Astrocyte (in vitro differentiated cells and primary cell): ENCODE results near the gene ANAPC10. TPM values are rescaled to one million over a fixed set of nuclear protein-coding genes. Genes with fewer than 3 reads are reported as not detected.
A peak's percentile ranks its signal among the peaks of the same experiment; 100 is the strongest.

Experiments used
- DNase-seq: peaks from one replicate; pipeline ENCODE4 v3.0.0-alpha.2; 2010; ENCODE audit warnings: low read depth
- FAIRE-seq: peaks from 2 replicates; lab custom pipeline; 2011; peaks lifted over from hg19 to GRCh38; lab: Jason Lieb, UNC
- H2AFZ ChIP-seq: 2 replicates; pipeline ENCODE4 v1.6.0; 2012; ENCODE audit warnings: low read depth, low read length, inconsistent platforms
- H3K27ac ChIP-seq: 2 replicates; pipeline ENCODE4 v1.5.1; 2011; ENCODE audit warnings: low read depth, low read length, inconsistent platforms
- H3K27me3 ChIP-seq: 2 replicates; pipeline ENCODE4 v1.6.0; 2011; ENCODE audit warnings: low read length, inconsistent platforms; ENCODE audit not compliant: insufficient read depth
- H3K36me3 ChIP-seq: 2 replicates; pipeline ENCODE4 v1.5.1; 2011; ENCODE audit warnings: low read length, inconsistent platforms; ENCODE audit not compliant: insufficient read depth
- H3K4me1 ChIP-seq: 2 replicates; pipeline ENCODE4 v1.5.1; 2011; ENCODE audit warnings: low read length, inconsistent platforms; ENCODE audit not compliant: insufficient read depth
- H3K4me2 ChIP-seq: 2 replicates; pipeline ENCODE4 v1.6.0; 2012; ENCODE audit warnings: low read length, inconsistent platforms
- H3K4me3 ChIP-seq: 2 replicates; pipeline ENCODE4 v1.5.1; 2011; ENCODE audit warnings: low read depth, mild to moderate bottlenecking, low read length, inconsistent platforms; ENCODE audit not compliant: insufficient read depth
- H3K79me2 ChIP-seq: 2 replicates; pipeline ENCODE4 v1.6.0; 2012; ENCODE audit warnings: mild to moderate bottlenecking, low read length, inconsistent platforms; ENCODE audit not compliant: insufficient read depth
- H3K9ac ChIP-seq: 2 replicates; pipeline ENCODE4 v1.6.0; 2012; ENCODE audit warnings: mild to moderate bottlenecking, low read length, inconsistent platforms
- H3K9me3 ChIP-seq: 2 replicates; pipeline ENCODE4 v1.5.1; 2012; ENCODE audit warnings: low read depth, mild to moderate bottlenecking, low read length, inconsistent platforms; ENCODE audit not compliant: insufficient read depth
- H4K20me1 ChIP-seq: 2 replicates; pipeline ENCODE4 v1.6.0; 2012; ENCODE audit warnings: low read length, inconsistent platforms; ENCODE audit not compliant: insufficient read depth
- H3K27ac Mint-ChIP-seq: one replicate; pipeline ENCODE4 v1.8.0; 2021; ENCODE audit warnings: mild to moderate bottlenecking, mixed read lengths; ENCODE audit not compliant: unreplicated experiment
- H3K27me3 Mint-ChIP-seq: one replicate; pipeline ENCODE4 v1.8.0; 2021; ENCODE audit warnings: low read depth, mixed read lengths; ENCODE audit not compliant: unreplicated experiment
- H3K36me3 Mint-ChIP-seq: one replicate; pipeline ENCODE4 v1.8.0; 2021; ENCODE audit warnings: low read depth, mixed read lengths; ENCODE audit not compliant: unreplicated experiment
- H3K4me1 Mint-ChIP-seq: one replicate; pipeline ENCODE4 v1.8.0; 2021; ENCODE audit warnings: low read depth, mixed read lengths; ENCODE audit not compliant: unreplicated experiment
- H3K4me3 Mint-ChIP-seq: one replicate; pipeline ENCODE4 v1.8.0; 2021; ENCODE audit warnings: mild to moderate bottlenecking, moderate library complexity, mixed read lengths; ENCODE audit not compliant: unreplicated experiment
- H3K9me3 Mint-ChIP-seq: one replicate; pipeline ENCODE4 v1.8.0; 2021; ENCODE audit warnings: mild to moderate bottlenecking, mixed read lengths; ENCODE audit not compliant: unreplicated experiment
- EZH2 ChIP-seq: IDR thresholded peaks from 2 replicates; pipeline ENCODE4 v1.6.1; 2012; ENCODE audit warnings: mild to moderate bottlenecking, low read length, inconsistent platforms; ENCODE audit not compliant: insufficient read depth
- total RNA-seq: library from RNA; stranded (reverse); gene quantifications from 2 replicates; pipeline ENCODE4 v1.2.1, GENCODE V29; 2021
- TF ChIP-seq, protein P1 (sequence below): IDR thresholded peaks from 2 replicates; pipeline ENCODE4 v1.5.1; 2011; ENCODE audit warnings: low read depth, mild to moderate bottlenecking, inconsistent platforms, low read length, moderate library complexity; ENCODE audit not compliant: insufficient read depth

Gene ANAPC10
- total RNA-seq, 1 donor from 2014 or later = 19.5 TPM

DNA sequence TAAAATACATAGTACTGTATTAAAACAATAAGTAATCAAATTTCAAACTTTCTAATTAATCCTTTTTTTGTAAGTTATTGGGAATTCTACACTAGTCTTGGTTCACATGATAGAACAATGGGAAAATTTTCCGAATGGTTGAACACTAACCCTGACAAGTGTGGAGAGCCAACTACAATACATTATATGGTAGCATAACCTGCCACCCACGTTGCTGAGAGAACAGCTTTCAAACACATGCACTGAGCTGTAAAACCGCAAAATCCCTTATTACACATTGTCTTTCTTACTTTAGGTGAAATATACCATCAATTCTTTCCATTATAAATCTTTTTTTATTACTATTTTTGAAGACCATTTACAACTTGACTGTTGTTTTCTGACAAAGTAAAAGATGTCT is 54.7 kb downstream of the ANAPC10 start:
- Histone ChIP-seq H3K9me3 (no peaks in the 10 kb centered on the region), H3K4me1 (peaks cover 37% of the 10 kb centered on the region), H3K9ac (no peak overlapping the region), H3K27ac (peak overlapping the region; percentile 63), H3K36me3 (no peaks in the 10 kb centered on the region), H3K79me2 (peaks cover 13% of the 10 kb centered on the region), H4K20me1 (no peaks in the 10 kb centered on the region), H2AFZ (no peak overlapping the region), H3K27me3 (no peaks in the 10 kb centered on the region), H3K4me2 (no peak overlapping the region), H3K4me3 (no peak overlapping the region)
- Mint-ChIP-seq H3K4me1 (peaks cover 42% of the 10 kb centered on the region), H3K9me3 (no peaks in the 10 kb centered on the region), H3K36me3 (peaks cover 11% of the 10 kb centered on the region), H3K27me3 (no peaks in the 10 kb centered on the region), H3K4me3 (no peak overlapping the region), H3K27ac (peak overlapping the region; percentile 66)
- TF ChIP-seq, protein P1, sequence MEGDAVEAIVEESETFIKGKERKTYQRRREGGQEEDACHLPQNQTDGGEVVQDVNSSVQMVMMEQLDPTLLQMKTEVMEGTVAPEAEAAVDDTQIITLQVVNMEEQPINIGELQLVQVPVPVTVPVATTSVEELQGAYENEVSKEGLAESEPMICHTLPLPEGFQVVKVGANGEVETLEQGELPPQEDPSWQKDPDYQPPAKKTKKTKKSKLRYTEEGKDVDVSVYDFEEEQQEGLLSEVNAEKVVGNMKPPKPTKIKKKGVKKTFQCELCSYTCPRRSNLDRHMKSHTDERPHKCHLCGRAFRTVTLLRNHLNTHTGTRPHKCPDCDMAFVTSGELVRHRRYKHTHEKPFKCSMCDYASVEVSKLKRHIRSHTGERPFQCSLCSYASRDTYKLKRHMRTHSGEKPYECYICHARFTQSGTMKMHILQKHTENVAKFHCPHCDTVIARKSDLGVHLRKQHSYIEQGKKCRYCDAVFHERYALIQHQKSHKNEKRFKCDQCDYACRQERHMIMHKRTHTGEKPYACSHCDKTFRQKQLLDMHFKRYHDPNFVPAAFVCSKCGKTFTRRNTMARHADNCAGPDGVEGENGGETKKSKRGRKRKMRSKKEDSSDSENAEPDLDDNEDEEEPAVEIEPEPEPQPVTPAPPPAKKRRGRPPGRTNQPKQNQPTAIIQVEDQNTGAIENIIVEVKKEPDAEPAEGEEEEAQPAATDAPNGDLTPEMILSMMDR = no peak
- DNase-seq (peak; percentile 86), FAIRE-seq (no peak)

DNA sequence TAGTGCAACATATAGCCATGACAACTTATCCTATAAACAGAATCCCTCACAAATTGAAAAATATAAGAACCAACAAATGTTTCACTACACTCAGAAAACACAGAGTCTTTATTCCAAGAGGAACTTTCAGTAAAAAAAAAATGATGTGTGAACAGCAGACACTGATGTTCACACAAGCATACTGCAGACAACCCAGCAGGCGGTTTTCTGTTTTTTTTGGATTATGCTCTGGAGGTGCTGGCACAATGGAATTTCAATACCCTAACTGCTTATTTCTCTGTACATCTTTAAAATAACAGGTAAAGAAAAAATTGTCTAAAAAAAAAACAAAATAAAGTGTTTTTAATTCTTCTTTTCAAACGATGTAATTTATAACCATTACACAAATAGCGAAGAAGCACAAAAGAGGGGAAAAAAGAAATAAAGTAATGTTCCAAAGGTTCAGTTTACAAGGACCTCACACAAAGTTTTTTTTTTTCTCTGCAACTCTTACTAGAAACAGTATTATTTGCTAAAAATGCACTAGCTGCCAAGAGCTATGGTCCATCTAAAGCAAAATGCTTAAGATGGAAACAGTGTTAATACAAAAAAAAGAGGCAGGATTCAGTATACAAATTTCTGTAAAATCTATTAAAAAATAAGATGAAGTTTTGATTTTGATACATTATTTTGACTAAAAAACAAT is 55.3 kb downstream of the ANAPC10 start:
- DNase-seq (no peak), FAIRE-seq (no peak)
- Mint-ChIP-seq H3K27ac (peak overlapping the region; percentile 82), H3K4me1 (peaks cover 41% of the 10 kb centered on the region), H3K36me3 (peaks cover 11% of the 10 kb centered on the region), H3K9me3 (no peaks in the 10 kb centered on the region), H3K4me3 (no peak overlapping the region), H3K27me3 (no peaks in the 10 kb centered on the region)
- H3K4me2 ChIP-seq = no peak overlapping the region
- no peaks in the 10 kb centered on the region for H3K27me3 ChIP-seq
- no peaks in the 10 kb centered on the region for H4K20me1 ChIP-seq
- no peak overlapping the region for H2AFZ ChIP-seq
- H3K4me1 ChIP-seq = peaks cover 37% of the 10 kb centered on the region
- H3K27ac ChIP-seq = peak overlapping the region; percentile 63
- H3K9me3 ChIP-seq = no peaks in the 10 kb centered on the region
- H3K79me2 ChIP-seq = peaks cover 13% of the 10 kb centered on the region
- no peak overlapping the region for H3K4me3 ChIP-seq
- H3K9ac ChIP-seq = no peak overlapping the region
- no peaks in the 10 kb centered on the region for H3K36me3 ChIP-seq
- TF ChIP-seq, protein P1 = no peak
- TF ChIP-seq EZH2 = no peak

DNA sequence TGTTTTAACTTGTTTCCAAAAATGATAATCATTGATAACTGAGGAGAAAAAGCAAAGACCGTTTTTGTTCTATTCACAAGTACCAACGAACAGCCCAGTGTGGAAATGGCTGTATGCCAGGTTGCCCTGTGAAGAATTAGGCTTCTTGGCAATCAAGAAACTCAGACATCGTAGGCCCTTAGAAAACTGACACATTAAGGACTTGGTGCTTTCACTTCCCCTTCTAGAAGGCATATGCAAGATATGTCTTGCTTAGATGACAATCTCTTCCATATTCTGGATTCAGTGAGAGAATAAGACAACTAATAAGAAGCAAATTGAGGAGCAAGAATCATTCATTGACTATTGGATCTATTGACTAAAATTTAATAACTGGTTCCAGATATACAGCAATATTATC is 56.6 kb downstream of the ANAPC10 start:
- H3K27me3 Mint-ChIP-seq = no peaks in the 10 kb centered on the region
- no peak for DNase-seq
- Histone ChIP-seq H3K4me3 (no peak overlapping the region), H3K27me3 (no peaks in the 10 kb centered on the region), H3K4me2 (no peak overlapping the region), H3K9me3 (no peaks in the 10 kb centered on the region), H3K79me2 (peaks cover 11% of the 10 kb centered on the region), H3K9ac (no peak overlapping the region), H4K20me1 (no peaks in the 10 kb centered on the region), H2AFZ (no peak overlapping the region), H3K27ac (no peak overlapping the region), H3K36me3 (no peaks in the 10 kb centered on the region), H3K4me1 (peaks cover 35% of the 10 kb centered on the region)
- no peaks in the 10 kb centered on the region for H3K9me3 Mint-ChIP-seq
- no peak overlapping the region for H3K27ac Mint-ChIP-seq
- peaks cover 29% of the 10 kb centered on the region for H3K4me1 Mint-ChIP-seq
- no peak for FAIRE-seq
- TF ChIP-seq, protein P1 = no peak
- TF ChIP-seq EZH2 = no peak
- H3K36me3 Mint-ChIP-seq = peaks cover 6% of the 10 kb centered on the region
- no peak overlapping the region for H3K4me3 Mint-ChIP-seq
